Vagina (tissue), 2 donors: Measurements from ENCODE around the gene OVOL2. TPM values are rescaled to one million over a fixed set of nuclear protein-coding genes. Genes with fewer than 3 reads are reported as not detected.
"Not testable (repeated sequence)": the region's sequence is repeated elsewhere in the genome, so short reads cannot be mapped to it uniquely, and the experiment has no call there.

Source experiments
- DNase-seq, 2 donors: peaks; one replicate each; pipeline ENCODE4 v3.0.0-alpha.2; 2017; ENCODE audit errors: extremely low spot score in 2 of 2
- H3K27ac ChIP-seq: fragments of 200-600 bp; sonication (generic); one replicate; pipeline ENCODE4 v1.5.1; 2019
- H3K27me3 ChIP-seq: fragments of 200-600 bp; sonication (generic); one replicate; pipeline ENCODE4 v1.5.1; 2019
- H3K36me3 ChIP-seq, 2 donors: fragments of 200-600 bp; sonication (generic); one replicate each; pipeline ENCODE4 v1.5.1; 2017 to 2019
- H3K4me1 ChIP-seq: fragments of 200-600 bp; sonication (generic); one replicate; pipeline ENCODE4 v1.5.1; 2019
- H3K4me3 ChIP-seq, 2 donors: fragments of 200-600 bp; sonication (generic); 1 replicate in 1 of 2; 2 replicates in 1 of 2; pipeline ENCODE4 v1.5.1; 2016 to 2019
- H3K9me3 ChIP-seq: fragments of 200-600 bp; sonication (generic); one replicate; pipeline ENCODE4 v1.5.1; 2019
- POLR2A ChIP-seq, 2 donors: fragments of 450-650 bp; IDR thresholded peaks; one replicate each; pipeline ENCODE4 v1.6.1; 2017; ENCODE audit warnings: antibody characterized with exemption in 2 of 2, mild to moderate bottlenecking in 2 of 2, moderate library complexity in 2 of 2
- POLR2AphosphoS5 ChIP-seq, 2 donors: sonication (generic); formaldehyde crosslinking; IDR thresholded peaks; one replicate each; pipeline ENCODE4 v1.9.0; 2017; ENCODE audit warnings: antibody characterized with exemption in 2 of 2, mild to moderate bottlenecking in 2 of 2, low read depth in 1 of 2; ENCODE audit not compliant: insufficient read depth in 1 of 2
- intact Hi-C: fragments of 100-400 bp; cut with DNase I; formaldehyde crosslinking; loops from one replicate; pipeline ENCODE4 v1.15.1; 2023
- total RNA-seq: library from RNA; depleted of rRNA; stranded (reverse); fragments of >200 nt; gene quantifications from one replicate; pipeline ENCODE4 v1.2.3, GENCODE V29; 2016
- TF ChIP-seq, protein P1 (sequence below), 3 experiments: fragments of 450-650 bp in 2 of 3; fragments of 200-600 bp in 1 of 3; sonication (generic) in 1 of 3; IDR thresholded peaks; one replicate each; pipeline ENCODE4 v1.5.1; 2017 to 2019; ENCODE audit warnings: antibody characterized with exemption in 3 of 3, mild to moderate bottlenecking in 2 of 3, moderate library complexity in 2 of 3

OVOL2 gene
- total RNA-seq, 1 donor from 2014 or later = 9.3 TPM

DNA sequence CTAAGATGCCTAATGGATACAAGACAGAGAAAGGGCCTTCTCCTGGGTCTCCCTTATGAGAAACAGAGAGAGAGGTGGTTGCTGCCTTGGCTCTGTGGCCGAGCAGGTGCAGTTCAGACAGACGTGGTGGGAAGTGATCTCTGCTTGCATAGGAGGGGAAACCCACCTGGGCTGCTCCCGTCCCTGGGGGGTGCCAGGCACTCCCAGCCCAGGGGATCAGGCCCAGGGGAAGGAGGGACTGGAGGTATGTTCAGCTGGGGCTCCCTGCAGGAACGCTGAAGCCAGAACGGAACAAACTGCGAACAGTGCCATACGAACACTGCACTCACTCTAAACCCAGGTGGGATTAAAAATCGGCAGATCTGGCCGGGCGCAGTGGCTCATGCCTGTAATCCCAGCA is 35.7 kb upstream of the OVOL2 start:
- Histone ChIP-seq H3K27me3 (no peaks in the 10 kb centered on the region), H3K9me3 (no peaks in the 10 kb centered on the region), H3K4me3 (no peak overlapping the region), H3K36me3 (no peaks in the 10 kb centered on the region), H3K27ac (no peak overlapping the region), H3K4me1 (no peaks in the 10 kb centered on the region)
- no peak for DNase-seq
- intact Hi-C loops = no loop called here
- TF ChIP-seq POLR2AphosphoS5 (IDR thresholded peaks at IDR 0.05; ENCODE audit: insufficient read depth in 1 of 2, low read depth in 1 of 2) = no peak
- TF ChIP-seq POLR2A (IDR thresholded peaks at IDR 0.05) = no peak
- TF ChIP-seq, protein P1, sequence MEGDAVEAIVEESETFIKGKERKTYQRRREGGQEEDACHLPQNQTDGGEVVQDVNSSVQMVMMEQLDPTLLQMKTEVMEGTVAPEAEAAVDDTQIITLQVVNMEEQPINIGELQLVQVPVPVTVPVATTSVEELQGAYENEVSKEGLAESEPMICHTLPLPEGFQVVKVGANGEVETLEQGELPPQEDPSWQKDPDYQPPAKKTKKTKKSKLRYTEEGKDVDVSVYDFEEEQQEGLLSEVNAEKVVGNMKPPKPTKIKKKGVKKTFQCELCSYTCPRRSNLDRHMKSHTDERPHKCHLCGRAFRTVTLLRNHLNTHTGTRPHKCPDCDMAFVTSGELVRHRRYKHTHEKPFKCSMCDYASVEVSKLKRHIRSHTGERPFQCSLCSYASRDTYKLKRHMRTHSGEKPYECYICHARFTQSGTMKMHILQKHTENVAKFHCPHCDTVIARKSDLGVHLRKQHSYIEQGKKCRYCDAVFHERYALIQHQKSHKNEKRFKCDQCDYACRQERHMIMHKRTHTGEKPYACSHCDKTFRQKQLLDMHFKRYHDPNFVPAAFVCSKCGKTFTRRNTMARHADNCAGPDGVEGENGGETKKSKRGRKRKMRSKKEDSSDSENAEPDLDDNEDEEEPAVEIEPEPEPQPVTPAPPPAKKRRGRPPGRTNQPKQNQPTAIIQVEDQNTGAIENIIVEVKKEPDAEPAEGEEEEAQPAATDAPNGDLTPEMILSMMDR (IDR thresholded peaks at IDR 0.05) = no peak

DNA sequence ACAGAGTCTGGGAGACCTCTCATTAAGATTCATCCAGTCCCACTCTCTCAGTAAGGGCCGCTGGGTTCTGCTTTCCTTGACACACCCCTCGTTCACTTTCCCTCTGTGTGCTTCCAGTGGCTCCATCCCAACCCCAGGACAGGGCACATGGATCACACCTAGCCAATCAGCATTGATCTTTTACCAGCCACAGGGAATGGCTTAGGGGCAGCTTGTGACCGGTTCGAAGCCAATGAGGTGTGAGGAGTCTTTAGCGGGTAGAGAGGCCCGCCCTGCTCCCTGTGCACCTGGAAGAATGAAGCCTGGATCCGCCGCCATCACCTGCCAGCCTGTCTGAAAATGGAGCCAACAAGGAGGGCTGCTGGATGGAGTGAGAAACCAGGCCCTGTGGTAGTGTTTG is 35.2 kb upstream of the OVOL2 start:
- Histone ChIP-seq H3K9me3 (no peaks in the 10 kb centered on the region), H3K4me1 (no peaks in the 10 kb centered on the region), H3K27me3 (no peaks in the 10 kb centered on the region), H3K4me3 (no peak overlapping the region), H3K36me3 (no peaks in the 10 kb centered on the region), H3K27ac (no peak overlapping the region)
- TF ChIP-seq POLR2AphosphoS5 (IDR thresholded peaks at IDR 0.05; ENCODE audit: insufficient read depth in 1 of 2, low read depth in 1 of 2) = no peak
- no peak for DNase-seq
- intact Hi-C loops = no loop called here

DNA sequence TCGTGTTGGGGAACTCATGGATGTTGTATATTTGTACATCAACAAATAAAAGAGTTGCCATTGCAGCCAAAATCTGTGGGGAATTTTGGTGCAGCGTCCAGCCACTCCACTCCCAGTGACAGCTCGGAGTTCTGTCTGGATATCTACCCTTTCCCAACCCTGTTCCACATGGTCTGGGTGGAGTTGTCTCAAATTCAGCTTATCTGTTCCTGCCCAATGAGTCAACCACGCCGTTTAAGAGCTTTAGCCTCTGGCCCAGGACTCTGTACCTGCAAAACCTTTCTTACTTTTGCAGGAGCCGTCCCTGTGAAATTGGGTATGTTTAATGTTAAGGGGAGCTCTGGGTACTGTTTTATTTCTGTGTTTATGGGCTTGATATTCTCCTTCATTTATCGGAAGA is 33.9 kb upstream of the OVOL2 start:
- Histone ChIP-seq H3K9me3 (no peaks in the 10 kb centered on the region), H3K4me3 (no peak overlapping the region), H3K36me3 (no peaks in the 10 kb centered on the region), H3K27ac (no peak overlapping the region), H3K27me3 (no peaks in the 10 kb centered on the region), H3K4me1 (no peaks in the 10 kb centered on the region)
- TF ChIP-seq, protein P1 (IDR thresholded peaks at IDR 0.05) = no peak
- TF ChIP-seq POLR2AphosphoS5 (IDR thresholded peaks at IDR 0.05; ENCODE audit: insufficient read depth in 1 of 2, low read depth in 1 of 2) (no peak), POLR2A (IDR thresholded peaks at IDR 0.05) (no peak)
- DNase-seq = no peak
- intact Hi-C loops = no loop called here

DNA sequence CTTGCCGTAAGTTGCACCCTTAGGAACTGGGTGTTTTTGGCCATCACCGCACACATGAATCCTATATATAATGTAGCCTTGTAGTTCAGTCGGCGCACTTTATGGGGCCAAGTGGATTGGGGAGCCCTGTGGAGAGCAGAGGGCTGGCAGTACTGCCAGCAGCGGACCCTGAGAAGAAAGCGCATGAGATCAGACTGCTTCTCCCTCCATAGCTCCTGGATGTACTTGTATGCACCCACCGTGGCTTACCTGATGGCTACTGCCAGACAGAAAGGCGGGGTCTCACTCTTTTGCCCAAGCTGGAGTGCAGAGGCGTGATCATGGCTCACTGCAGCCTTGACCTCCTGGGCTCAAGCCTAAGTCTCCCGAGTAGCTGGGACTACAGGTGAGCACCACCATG is 32.8 kb upstream of the OVOL2 start:
- H3K27ac ChIP-seq = no peak overlapping the region
- no peak for DNase-seq
- H3K27me3 ChIP-seq = no peaks in the 10 kb centered on the region
- H3K36me3 ChIP-seq = no peaks in the 10 kb centered on the region
- H3K4me3 ChIP-seq = no peak overlapping the region
- H3K4me1 ChIP-seq = no peaks in the 10 kb centered on the region
- intact Hi-C loops = no loop called here
- no peaks in the 10 kb centered on the region for H3K9me3 ChIP-seq
- TF ChIP-seq POLR2AphosphoS5 (IDR thresholded peaks at IDR 0.05; ENCODE audit: insufficient read depth in 1 of 2, low read depth in 1 of 2) = no peak
- TF ChIP-seq, protein P1 (IDR thresholded peaks at IDR 0.05) = no peak
- no peak for TF ChIP-seq POLR2A (IDR thresholded peaks at IDR 0.05)

DNA sequence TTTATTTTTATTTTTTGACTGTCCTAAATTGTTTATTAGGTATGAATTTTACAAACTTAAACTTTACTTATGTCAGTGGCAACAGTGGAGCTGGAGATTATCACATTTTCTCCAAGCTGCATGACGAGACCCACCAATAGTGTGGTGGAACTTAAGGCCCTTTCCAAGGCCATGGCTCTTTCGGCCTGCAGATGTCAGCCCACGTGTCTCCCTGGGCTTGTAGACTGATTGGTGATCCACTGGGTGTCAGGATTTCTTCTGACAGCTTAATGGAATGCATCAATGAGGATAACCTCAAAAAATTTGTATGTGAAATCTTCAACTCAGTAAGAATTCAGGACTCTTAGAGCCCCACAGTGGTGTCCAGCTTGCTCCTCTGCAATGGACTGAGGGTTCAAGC is 32.3 kb upstream of the OVOL2 start:
- no peak for DNase-seq
- Histone ChIP-seq H3K36me3 (no peaks in the 10 kb centered on the region), H3K4me3 (no peak overlapping the region), H3K27ac (no peak overlapping the region), H3K9me3 (no peaks in the 10 kb centered on the region), H3K27me3 (no peaks in the 10 kb centered on the region), H3K4me1 (no peaks in the 10 kb centered on the region)
- TF ChIP-seq, protein P1 (IDR thresholded peaks at IDR 0.05) = no peak
- TF ChIP-seq POLR2AphosphoS5 (IDR thresholded peaks at IDR 0.05; ENCODE audit: insufficient read depth in 1 of 2, low read depth in 1 of 2) (no peak), POLR2A (IDR thresholded peaks at IDR 0.05) (no peak)
- intact Hi-C loops = no loop called here

DNA sequence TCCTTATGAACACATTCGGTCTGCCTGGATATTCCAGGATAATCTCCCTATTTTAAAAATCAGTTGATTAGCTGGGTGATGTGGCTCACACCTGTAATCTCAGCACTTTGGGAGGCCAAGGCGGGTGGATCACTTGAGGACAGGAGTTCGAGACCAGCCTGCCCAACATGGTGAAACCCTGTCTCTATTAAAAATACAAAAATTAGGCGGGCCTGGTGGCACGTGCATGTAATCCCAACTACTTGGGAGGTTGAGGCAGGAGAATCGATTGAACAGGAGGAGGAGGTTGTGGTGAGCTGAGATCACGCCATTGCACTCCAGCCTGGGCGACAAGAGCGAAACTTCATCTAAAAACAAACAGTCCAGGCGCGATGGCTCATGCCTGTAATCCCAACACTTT is 31.1 kb upstream of the OVOL2 start:
- not testable (repeated sequence) for DNase-seq

DNA sequence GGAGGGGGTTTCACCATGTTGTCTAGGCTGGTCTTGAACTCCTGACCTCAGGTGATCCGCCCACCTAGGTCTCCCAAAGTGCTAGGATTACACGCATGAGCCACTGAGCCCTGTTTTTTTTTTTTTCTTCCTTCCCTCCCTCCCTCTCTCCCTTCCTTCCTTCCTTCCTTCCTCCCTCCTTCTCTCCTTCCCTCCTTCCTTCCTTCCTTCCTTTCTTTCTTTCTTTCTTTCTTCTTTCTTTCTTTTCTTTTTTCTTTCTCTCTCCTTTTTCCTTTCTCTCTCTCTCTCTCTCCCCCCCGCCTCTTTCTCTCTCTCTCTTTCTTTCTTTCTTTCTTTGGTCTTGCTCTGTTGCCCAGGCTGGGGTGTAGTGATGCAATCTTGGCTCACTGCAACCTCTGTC is 30.6 kb upstream of the OVOL2 start:
- intact Hi-C loops, H3K9me3 ChIP-seq, H3K4me1 ChIP-seq, DNase-seq, H3K4me3 ChIP-seq, H3K27me3 ChIP-seq, H3K27ac ChIP-seq, H3K36me3 ChIP-seq: not testable (repeated sequence)

More for the DNA sequence above, 31.1 kb upstream of the OVOL2 start:
- H3K27me3 ChIP-seq, H3K27ac ChIP-seq, intact Hi-C loops, H3K4me1 ChIP-seq, H3K4me3 ChIP-seq, H3K9me3 ChIP-seq, H3K36me3 ChIP-seq: not testable (repeated sequence)
